Effector memory CD4-positive, alpha-beta T cell (primary cell): ENCODE results near the gene SELP.

Experiments
- DNase-seq, 3 donors: peaks; one replicate each; pipeline ENCODE4 v3.0.0-alpha.2; 2020
- H3K27ac ChIP-seq: 2 replicates; pipeline ENCODE4 v1.7.0; 2013; ENCODE audit warnings: mild to moderate bottlenecking, low read length, moderate library complexity; ENCODE audit not compliant: insufficient read depth, poor library complexity, severe bottlenecking
- H3K27me3 ChIP-seq: replicated peaks from 2 replicates; pipeline ENCODE4 v1.7.0; 2013; ENCODE audit warnings: mild to moderate bottlenecking, low read length; ENCODE audit not compliant: insufficient read depth, control insufficient read depth, poor library complexity, severe bottlenecking
- H3K36me3 ChIP-seq: 2 replicates; pipeline ENCODE4 v1.7.0; 2013; ENCODE audit warnings: mild to moderate bottlenecking, low read length, moderate library complexity; ENCODE audit not compliant: control insufficient read depth, insufficient read depth
- H3K4me1 ChIP-seq: 2 replicates; pipeline ENCODE4 v1.7.0; 2013; ENCODE audit warnings: low read length, mild to moderate bottlenecking; ENCODE audit not compliant: control insufficient read depth, insufficient read depth, poor library complexity, severe bottlenecking
- H3K4me3 ChIP-seq: 2 replicates; pipeline ENCODE4 v1.7.0; 2013; ENCODE audit warnings: low read length, low read depth, mild to moderate bottlenecking; ENCODE audit not compliant: insufficient read depth, poor library complexity, severe bottlenecking
- H3K9me3 ChIP-seq: 2 replicates; pipeline ENCODE4 v1.7.0; 2013; ENCODE audit warnings: mild to moderate bottlenecking, low read length, moderate library complexity; ENCODE audit not compliant: control insufficient read depth

The SELP gene

DNA sequence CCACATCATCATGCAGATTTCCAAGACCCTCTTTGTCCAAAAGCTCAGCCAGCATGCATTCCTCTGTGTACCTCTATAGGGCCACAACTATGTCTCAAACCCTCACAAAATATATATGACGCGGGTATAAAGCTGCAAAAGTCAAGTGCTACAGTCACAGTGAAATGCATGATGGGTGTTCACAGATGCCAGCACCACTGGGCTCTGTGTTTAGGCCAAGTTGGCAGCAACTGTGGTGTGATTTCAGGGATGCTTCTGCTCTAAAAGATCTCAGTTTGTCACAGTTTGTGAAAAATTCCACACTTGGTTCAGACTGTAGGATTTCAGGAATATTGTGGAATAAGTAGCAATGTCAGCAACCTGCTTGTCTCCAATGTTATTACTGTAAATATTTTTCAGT lies 23.9 kb upstream of the SELP start:
- no peaks in the 10 kb centered on the region for H3K27me3 ChIP-seq
- no peak overlapping the region for H3K4me3 ChIP-seq
- H3K4me1 ChIP-seq: peaks cover 24% of the 10 kb centered on the region
- DNase-seq: no peak
- H3K27ac ChIP-seq: no peak overlapping the region
- H3K9me3 ChIP-seq: no peaks in the 10 kb centered on the region
- no peaks in the 10 kb centered on the region for H3K36me3 ChIP-seq

DNA sequence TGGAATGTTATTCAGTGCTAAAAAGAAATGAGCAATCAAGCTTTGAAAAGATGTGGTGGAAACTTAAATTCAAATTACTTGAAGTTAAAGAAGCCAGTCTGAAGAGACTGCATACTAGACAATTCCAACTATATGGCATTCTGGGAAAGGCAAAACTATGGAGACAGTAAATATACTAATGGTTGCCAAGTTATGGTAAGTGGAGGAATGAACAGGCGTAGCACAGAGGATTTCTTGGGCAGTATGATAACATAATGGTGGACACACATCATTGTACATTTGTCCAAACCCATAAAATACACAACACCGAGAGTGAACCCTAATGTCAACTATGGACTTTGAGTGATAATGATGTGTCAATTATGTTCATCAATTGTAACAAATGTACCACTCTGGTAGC lies 21.1 kb upstream of the SELP start:
- no peak overlapping the region for H3K27ac ChIP-seq
- H3K36me3 ChIP-seq: no peaks in the 10 kb centered on the region

DNA sequence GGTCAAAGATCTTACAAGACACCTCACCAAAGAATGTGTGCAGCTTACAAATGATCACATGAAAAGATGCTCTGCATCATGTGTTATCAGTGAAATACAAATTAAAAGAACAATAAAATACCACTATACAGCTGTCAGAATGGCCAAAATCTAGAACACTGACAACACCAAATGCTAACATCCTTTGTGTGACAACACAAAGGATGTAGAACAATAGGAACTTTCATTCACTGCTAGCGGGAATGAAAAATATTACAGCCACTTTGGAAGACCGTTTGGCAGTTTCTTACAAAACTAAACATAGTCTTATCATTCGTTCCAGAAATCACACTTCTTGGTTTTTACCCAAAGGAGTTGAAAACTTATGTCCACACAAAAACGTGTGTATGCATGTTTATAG lies 20.6 kb upstream of the SELP start:
- Histone ChIP-seq H3K4me3 (no peak overlapping the region), H3K36me3 (no peaks in the 10 kb centered on the region), H3K4me1 (peaks cover 18% of the 10 kb centered on the region), H3K9me3 (no peaks in the 10 kb centered on the region), H3K27me3 (no peaks in the 10 kb centered on the region), H3K27ac (no peak overlapping the region)
- DNase-seq: no peak

More for the DNA sequence above, 21.1 kb upstream of the SELP start:
- no peaks in the 10 kb centered on the region for H3K27me3 ChIP-seq
- H3K9me3 ChIP-seq: no peaks in the 10 kb centered on the region
- peaks cover 19% of the 10 kb centered on the region for H3K4me1 ChIP-seq
- DNase-seq: no peak
- no peak overlapping the region for H3K4me3 ChIP-seq

DNA sequence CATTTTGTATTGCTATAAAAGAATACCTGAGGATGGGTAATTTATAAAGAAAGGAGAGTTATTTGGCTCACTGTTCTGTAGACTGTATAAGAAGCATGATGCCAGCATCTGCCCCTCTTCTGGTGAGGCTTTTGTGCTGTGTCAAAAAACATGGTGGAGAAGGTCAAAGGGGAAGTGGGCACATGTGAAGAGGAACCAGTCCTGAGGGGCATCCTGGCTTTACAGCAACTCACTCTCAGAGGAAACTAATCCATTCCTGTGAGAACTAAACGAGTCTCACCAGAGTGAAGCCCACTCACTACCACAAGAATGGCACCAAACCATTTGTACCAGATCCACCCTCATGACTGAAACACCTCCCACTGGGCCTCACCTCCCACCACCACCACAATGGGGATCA lies 18.8 kb upstream of the SELP start:
- no peak for DNase-seq
- no peak overlapping the region for H3K27ac ChIP-seq
- H3K4me1 ChIP-seq: peaks cover 18% of the 10 kb centered on the region
- no peaks in the 10 kb centered on the region for H3K36me3 ChIP-seq
- H3K27me3 ChIP-seq: no peaks in the 10 kb centered on the region
- no peaks in the 10 kb centered on the region for H3K9me3 ChIP-seq
- H3K4me3 ChIP-seq: no peak overlapping the region

DNA sequence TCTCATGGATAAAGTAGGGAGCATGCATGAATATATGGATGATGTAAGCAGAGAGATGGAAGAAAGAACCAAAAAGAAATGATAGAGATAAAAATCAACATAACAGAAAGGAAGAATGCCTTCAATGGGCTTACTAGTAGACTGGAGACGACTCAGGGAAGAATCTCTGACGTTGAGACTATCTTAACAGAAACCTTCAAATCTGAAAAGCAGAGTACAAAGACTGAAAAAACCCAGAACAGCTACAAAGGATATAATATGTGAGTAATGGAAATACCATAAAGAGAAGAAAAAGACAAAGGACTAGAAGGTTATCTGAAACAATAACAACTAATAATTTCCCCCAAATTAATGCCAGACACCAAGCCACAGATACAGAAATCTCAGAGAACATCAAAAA lies 18.3 kb upstream of the SELP start:
- H3K27ac ChIP-seq: no peak overlapping the region
- peaks cover 18% of the 10 kb centered on the region for H3K4me1 ChIP-seq
- H3K4me3 ChIP-seq: no peak overlapping the region
- no peak for DNase-seq
- no peaks in the 10 kb centered on the region for H3K9me3 ChIP-seq
- no peaks in the 10 kb centered on the region for H3K27me3 ChIP-seq
- H3K36me3 ChIP-seq: no peaks in the 10 kb centered on the region

DNA sequence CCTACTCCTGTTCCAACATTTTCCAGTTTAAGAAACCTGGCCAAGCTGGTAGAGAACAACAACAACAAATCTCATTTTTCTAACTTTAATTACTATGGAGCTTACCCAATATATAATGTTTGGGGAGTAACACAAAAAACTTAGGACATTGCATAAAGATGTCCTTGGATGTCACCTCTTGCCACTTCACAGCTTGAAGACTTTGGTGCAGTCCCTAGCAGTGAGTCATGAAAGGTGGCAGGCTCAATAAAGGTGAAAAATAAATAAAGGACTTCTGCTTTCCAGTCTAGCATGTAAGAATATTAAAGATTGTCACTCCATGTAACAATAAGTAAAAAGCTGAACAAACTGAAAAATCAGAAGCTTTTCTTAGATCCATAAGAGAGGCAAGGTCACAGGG lies 17.6 kb upstream of the SELP start:
- Histone ChIP-seq H3K27ac (no peak overlapping the region), H3K4me1 (peaks cover 18% of the 10 kb centered on the region), H3K9me3 (no peaks in the 10 kb centered on the region), H3K36me3 (no peaks in the 10 kb centered on the region), H3K27me3 (no peaks in the 10 kb centered on the region), H3K4me3 (no peak overlapping the region)
- no peak for DNase-seq

DNA sequence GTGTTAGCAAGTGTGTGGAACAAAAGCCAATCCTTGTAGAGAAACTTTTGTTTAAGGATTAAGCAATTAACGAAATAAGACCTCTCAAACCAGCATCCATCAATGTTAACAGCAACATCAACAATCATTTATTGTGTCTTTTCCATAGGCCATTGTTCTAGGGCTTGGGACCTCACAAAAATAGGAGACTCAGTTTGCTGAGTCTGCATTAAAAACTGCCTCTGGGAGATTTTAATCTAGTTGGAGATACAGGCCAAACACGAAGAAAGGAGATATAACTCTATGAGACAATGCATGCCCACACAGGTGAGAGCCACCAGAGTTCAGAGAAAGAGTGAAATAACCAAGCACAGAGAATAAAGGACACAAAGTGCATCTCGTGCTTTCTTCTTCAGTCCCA lies 14.4 kb upstream of the SELP start:
- no peak for DNase-seq
- H3K27me3 ChIP-seq: no peaks in the 10 kb centered on the region
- H3K36me3 ChIP-seq: no peaks in the 10 kb centered on the region
- H3K27ac ChIP-seq: no peak overlapping the region
- H3K9me3 ChIP-seq: no peaks in the 10 kb centered on the region
- H3K4me1 ChIP-seq: peaks cover 9% of the 10 kb centered on the region
- H3K4me3 ChIP-seq: no peak overlapping the region

DNA sequence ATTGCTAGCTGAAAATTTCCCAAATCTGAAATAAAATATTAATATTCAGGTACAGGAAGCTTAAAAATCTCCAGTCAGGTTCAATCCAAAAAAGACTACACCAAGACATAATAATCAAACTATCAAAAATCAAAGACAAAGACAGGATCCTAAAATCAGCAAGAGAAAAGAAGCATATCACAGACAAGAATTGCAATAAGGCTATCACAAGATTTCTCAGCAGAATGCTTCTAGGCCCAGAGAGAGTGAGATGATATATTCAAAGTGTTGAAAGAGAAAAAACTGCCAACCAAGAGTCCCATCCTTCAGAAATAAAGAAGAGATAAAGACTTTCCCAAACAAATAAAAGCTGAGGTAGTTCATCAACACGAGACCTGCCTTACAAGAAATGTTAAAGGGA lies 5.0 kb upstream of the SELP start:
- no peaks in the 10 kb centered on the region for H3K27me3 ChIP-seq
- H3K4me3 ChIP-seq: no peak overlapping the region
- no peak overlapping the region for H3K27ac ChIP-seq
- no peaks in the 10 kb centered on the region for H3K36me3 ChIP-seq
- H3K9me3 ChIP-seq: peaks cover 13% of the 10 kb centered on the region
- DNase-seq: no peak
- no peaks in the 10 kb centered on the region for H3K4me1 ChIP-seq

DNA sequence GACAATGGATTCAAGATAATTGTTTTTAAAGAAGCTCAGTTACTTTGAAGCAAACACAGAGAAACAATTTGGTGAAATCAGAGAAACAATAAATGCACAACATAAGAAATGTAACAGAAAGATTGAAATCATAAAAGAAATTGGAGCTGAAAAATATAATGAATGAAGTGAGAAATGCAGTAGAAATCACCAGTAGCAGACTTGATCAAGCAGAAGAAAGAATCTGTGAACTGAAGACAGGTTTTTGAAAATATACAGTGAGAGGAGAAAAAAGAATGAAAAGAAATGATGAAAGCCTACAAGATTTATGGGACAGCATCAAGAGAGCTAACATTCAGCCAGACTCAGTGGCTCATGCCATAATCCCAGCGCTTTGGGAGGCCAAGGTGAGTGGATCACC lies 4.2 kb upstream of the SELP start:
- no peaks in the 10 kb centered on the region for H3K4me1 ChIP-seq
- no peak for DNase-seq
- no peaks in the 10 kb centered on the region for H3K36me3 ChIP-seq
- peaks cover 13% of the 10 kb centered on the region for H3K9me3 ChIP-seq
- H3K4me3 ChIP-seq: no peak overlapping the region
- H3K27ac ChIP-seq: no peak overlapping the region
- no peaks in the 10 kb centered on the region for H3K27me3 ChIP-seq

DNA sequence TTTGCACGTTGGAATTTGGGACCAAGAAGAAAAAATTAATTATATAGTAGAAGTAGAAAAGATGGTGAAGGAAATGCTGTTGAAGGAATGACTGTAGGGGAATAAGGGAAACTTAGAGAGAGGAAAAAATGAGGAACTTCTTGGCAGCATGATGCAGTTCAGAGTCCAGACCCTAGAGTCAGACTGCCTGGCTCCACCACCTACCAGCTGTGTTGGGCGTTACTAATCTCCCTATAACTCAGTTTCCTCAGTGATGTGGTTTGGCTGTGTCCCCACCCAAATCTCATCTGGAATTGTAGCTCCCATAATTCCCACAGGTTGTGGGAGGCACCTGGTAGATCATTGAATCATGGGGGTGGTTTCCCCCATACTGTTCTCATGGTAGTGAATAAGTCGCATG lies 1.3 kb upstream of the SELP start:
- Histone ChIP-seq H3K4me1 (no peaks in the 10 kb centered on the region), H3K36me3 (no peaks in the 10 kb centered on the region), H3K27ac (no peak overlapping the region), H3K27me3 (no peaks in the 10 kb centered on the region), H3K9me3 (peaks cover 13% of the 10 kb centered on the region), H3K4me3 (no peak overlapping the region)
- no peak for DNase-seq

DNA sequence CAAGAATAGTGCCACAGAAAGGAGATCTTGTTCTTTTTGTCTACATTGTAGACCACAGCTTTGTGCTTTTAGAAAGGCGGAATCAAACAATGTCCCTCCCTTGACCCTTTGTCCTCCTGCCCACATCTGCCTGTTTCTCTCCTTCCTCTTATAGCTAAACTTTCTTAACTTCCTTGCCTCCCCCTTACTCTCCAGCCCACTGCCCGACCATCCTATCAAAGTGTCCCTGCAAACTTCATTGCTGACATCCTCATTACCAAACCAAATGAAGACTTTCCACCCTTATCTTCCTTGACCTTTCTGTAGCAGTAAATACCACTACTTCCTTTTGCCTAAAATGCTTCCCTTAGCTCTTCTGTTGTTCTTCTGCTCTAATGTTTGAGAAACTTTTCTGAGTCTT lies 5.0 kb downstream of the SELP start:
- Histone ChIP-seq H3K36me3 (no peaks in the 10 kb centered on the region), H3K27me3 (no peaks in the 10 kb centered on the region), H3K4me3 (no peak overlapping the region), H3K4me1 (peaks cover 4% of the 10 kb centered on the region), H3K9me3 (no peaks in the 10 kb centered on the region), H3K27ac (no peak overlapping the region)
- no peak for DNase-seq
